ENCODE results near the gene ST8SIA6. TPM values are rescaled to one million over a fixed set of nuclear protein-coding genes. Genes with fewer than 3 reads are reported as not detected.

The ST8SIA6 gene
- total RNA-seq, 1 experiment from 2014 or later: 1.3 TPM

DNA sequence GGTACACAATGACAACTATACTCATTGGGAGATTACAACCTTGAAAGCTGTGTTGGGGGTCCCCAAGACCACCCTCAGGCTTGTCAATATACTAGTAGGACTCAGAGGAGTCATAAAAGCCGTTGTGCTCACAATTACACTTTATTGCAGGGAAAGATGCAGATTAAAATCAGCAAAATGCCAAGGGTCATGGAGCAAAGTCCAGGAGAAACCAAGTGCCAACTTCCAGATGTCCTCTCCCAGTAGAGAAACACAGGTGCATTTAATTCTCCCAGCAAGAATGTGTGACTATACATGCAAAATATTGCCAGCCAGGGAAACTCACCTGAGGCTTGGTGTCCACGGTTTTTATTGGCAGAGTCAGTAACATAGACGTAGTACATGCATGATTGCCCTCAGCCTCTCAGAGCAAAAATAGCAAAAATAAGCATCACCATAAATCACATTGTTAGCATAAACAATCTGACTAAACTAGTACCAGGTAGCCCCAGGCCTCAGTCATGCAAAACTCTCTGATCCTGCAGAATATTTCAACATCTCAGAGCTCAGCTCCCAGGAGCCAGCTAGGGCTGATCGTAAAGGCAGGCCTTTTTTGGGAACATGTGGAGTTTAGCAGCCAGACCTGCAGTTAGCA lies 175.7 kb downstream of the ST8SIA6 start:
- Histone ChIP-seq H3K9ac (ENCODE audit: low read length) (no peak overlapping the region), H3K4me1 (ENCODE audit: control insufficient read depth in 1 of 2, insufficient read depth in 2 of 2, low read length in 2 of 2) (peaks cover 0 to 4% of the 10 kb centered on the region in 2 experiments; a peak in 2 of 4 replicates), H3K27ac (ENCODE audit: low read depth, low read length) (no peak overlapping the region), H3K4me2 (ENCODE audit: low read length) (no peak overlapping the region), H4K20me1 (ENCODE audit: insufficient read depth) (no peaks in the 10 kb centered on the region), H3K4me3 (replicated peaks in 1 of 2; ENCODE audit: low read depth in 1 of 2, low read length in 2 of 2) (no peak overlapping the region), H3K36me3 (ENCODE audit: control insufficient read depth in 1 of 2, insufficient read depth in 2 of 2, low read length in 2 of 2) (no peaks in the 10 kb centered on the region), H3K27me3 (ENCODE audit: insufficient read depth, low read length) (no peaks in the 10 kb centered on the region), H3K79me2 (ENCODE audit: insufficient read depth, low read length) (no peaks in the 10 kb centered on the region), H2AFZ (ENCODE audit: low read depth, low read length, poor library complexity, severe bottlenecking) (no peak overlapping the region), H3K9me3 (ENCODE audit: control insufficient read depth in 1 of 2, insufficient read depth in 1 of 2, low read depth in 1 of 2, low read length in 2 of 2) (peaks cover 6 to 10% of the 10 kb centered on the region in 2 experiments; a peak in 2 of 4 replicates), H3K9me2 (ENCODE audit: insufficient read depth) (no peaks in the 10 kb centered on the region)
- ChIA-PET POLR2A (no interaction called here), CTCF (no interaction called here), RAD21 (ENCODE audit: low non-redundant PET in 1 of 2, low total read pairs in 2 of 2, uncharacterized antibody in 2 of 2, unreplicated experiment in 2 of 2) (no interaction called here)
- ATAC-seq (no peak), DNase-seq (ENCODE audit: low read depth, low spot score) (no peak)
- no TSS peak for BruUV-seq (replicated peaks)
- no peak for TF ChIP-seq SRF (IDR thresholded peaks at IDR 0.05; ENCODE audit: low read depth)
- TF ChIP-seq, protein P1, sequence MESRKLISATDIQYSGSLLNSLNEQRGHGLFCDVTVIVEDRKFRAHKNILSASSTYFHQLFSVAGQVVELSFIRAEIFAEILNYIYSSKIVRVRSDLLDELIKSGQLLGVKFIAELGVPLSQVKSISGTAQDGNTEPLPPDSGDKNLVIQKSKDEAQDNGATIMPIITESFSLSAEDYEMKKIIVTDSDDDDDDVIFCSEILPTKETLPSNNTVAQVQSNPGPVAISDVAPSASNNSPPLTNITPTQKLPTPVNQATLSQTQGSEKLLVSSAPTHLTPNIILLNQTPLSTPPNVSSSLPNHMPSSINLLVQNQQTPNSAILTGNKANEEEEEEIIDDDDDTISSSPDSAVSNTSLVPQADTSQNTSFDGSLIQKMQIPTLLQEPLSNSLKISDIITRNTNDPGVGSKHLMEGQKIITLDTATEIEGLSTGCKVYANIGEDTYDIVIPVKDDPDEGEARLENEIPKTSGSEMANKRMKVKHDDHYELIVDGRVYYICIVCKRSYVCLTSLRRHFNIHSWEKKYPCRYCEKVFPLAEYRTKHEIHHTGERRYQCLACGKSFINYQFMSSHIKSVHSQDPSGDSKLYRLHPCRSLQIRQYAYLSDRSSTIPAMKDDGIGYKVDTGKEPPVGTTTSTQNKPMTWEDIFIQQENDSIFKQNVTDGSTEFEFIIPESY (IDR thresholded peaks at IDR 0.05; ENCODE audit: extremely low read depth, insufficient replicate concordance, low read length): no peak
- intact Hi-C loops (cut with micrococcal nuclease): no loop called here

DNA sequence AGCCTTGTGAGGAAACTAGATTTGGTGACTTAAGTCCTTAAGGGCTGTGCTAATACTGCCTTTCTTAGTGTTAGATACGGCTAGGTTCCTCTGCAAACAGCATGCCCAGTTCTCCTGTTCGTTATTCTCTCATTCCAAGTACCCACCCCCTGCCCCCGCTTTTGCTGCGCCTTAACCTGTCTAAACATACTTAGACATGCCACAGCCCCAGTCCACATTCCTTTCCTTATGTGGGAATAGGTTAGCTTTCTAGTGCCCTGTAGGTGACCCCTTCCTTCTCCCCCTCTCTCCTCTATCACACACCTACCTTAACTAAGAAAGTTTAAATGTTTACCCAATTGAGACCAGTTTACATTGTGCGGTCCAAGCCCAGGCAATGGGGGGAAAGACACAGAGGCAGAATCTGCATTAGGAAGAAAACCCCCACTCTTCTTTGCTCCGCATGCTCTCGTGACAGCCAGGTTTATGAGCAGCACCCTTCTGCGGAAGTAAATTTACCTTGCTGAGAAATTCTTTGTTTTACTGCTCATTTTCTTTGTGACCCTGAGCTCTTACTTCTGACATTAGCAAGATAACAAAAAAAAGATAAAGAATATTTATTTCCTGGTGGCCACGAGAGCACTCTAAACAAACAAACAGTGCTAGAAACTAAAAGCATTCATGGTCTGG lies 177.5 kb downstream of the ST8SIA6 start:
- Histone ChIP-seq H2AFZ (ENCODE audit: low read depth, low read length, poor library complexity, severe bottlenecking) (no peak overlapping the region), H3K9me2 (ENCODE audit: insufficient read depth) (no peaks in the 10 kb centered on the region), H3K4me2 (ENCODE audit: low read length) (no peak overlapping the region), H3K4me3 (replicated peaks in 1 of 2; ENCODE audit: low read depth in 1 of 2, low read length in 2 of 2) (no peak overlapping the region), H3K9ac (ENCODE audit: low read length) (no peak overlapping the region), H3K9me3 (ENCODE audit: control insufficient read depth in 1 of 2, insufficient read depth in 1 of 2, low read depth in 1 of 2, low read length in 2 of 2) (peaks cover 0 to 3% of the 10 kb centered on the region in 2 experiments; a peak in 1 of 4 replicates), H3K36me3 (ENCODE audit: control insufficient read depth in 1 of 2, insufficient read depth in 2 of 2, low read length in 2 of 2) (no peaks in the 10 kb centered on the region), H3K79me2 (ENCODE audit: insufficient read depth, low read length) (no peaks in the 10 kb centered on the region), H3K27ac (ENCODE audit: low read depth, low read length) (no peak overlapping the region), H4K20me1 (ENCODE audit: insufficient read depth) (no peaks in the 10 kb centered on the region), H3K4me1 (ENCODE audit: control insufficient read depth in 1 of 2, insufficient read depth in 2 of 2, low read length in 2 of 2) (peaks cover 2 to 15% of the 10 kb centered on the region in 2 experiments; a peak in 3 of 4 replicates), H3K27me3 (ENCODE audit: insufficient read depth, low read length) (no peaks in the 10 kb centered on the region)
- ChIA-PET CTCF (no interaction called here), POLR2A (no interaction called here), RAD21 (ENCODE audit: low non-redundant PET in 1 of 2, low total read pairs in 2 of 2, uncharacterized antibody in 2 of 2, unreplicated experiment in 2 of 2) (no interaction called here)
- no peak for ATAC-seq
- no peak for DNase-seq (ENCODE audit: low read depth, low spot score)
- intact Hi-C loops (cut with micrococcal nuclease): no loop called here
- TF ChIP-seq RAD21 (IDR thresholded peaks at IDR 0.05; ENCODE audit: low read depth) (no peak), YY1 (IDR thresholded peaks at IDR 0.05; ENCODE audit: extremely low read depth, insufficient replicate concordance, low read depth, low read length) (no peak), FOSL1 (IDR thresholded peaks at IDR 0.05; ENCODE audit: low read depth) (no peak), EZH2phosphoT487 (IDR thresholded peaks at IDR 0.05; ENCODE audit: borderline replicate concordance) (no peak), POLR2AphosphoS5 (IDR thresholded peaks at IDR 0.05; ENCODE audit: low read depth, low read length) (no peak), JUND (IDR thresholded peaks at IDR 0.05) (no peak), ZNF274 (IDR thresholded peaks at IDR 0.05; ENCODE audit: low read depth, low read length) (no peak), SP1 (IDR thresholded peaks at IDR 0.05; ENCODE audit: low read depth) (no peak), TCF7L2 (IDR thresholded peaks at IDR 0.05; ENCODE audit: borderline replicate concordance, extremely low read depth, insufficient read depth, insufficient read length) (no peak), ELF1 (IDR thresholded peaks at IDR 0.05; ENCODE audit: borderline replicate concordance, low read depth) (no peak)
- TF ChIP-seq, protein P2, sequence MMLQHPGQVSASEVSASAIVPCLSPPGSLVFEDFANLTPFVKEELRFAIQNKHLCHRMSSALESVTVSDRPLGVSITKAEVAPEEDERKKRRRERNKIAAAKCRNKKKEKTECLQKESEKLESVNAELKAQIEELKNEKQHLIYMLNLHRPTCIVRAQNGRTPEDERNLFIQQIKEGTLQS (IDR thresholded peaks at IDR 0.05): no peak
- no TSS peak for BruUV-seq (replicated peaks)

Data from HCT116 (cell line).